ENCODE measurements around the gene MGLL.

The MGLL gene

GRCh38 chr3:127679534-127680145, 142.7 kb downstream of the MGLL start:
- no peak overlapping the region for H3K4me3 ChIP-seq (ENCODE audit: low read length)
- no peak for DNase-seq (ENCODE audit: low read depth)
- TF ChIP-seq, protein P1, sequence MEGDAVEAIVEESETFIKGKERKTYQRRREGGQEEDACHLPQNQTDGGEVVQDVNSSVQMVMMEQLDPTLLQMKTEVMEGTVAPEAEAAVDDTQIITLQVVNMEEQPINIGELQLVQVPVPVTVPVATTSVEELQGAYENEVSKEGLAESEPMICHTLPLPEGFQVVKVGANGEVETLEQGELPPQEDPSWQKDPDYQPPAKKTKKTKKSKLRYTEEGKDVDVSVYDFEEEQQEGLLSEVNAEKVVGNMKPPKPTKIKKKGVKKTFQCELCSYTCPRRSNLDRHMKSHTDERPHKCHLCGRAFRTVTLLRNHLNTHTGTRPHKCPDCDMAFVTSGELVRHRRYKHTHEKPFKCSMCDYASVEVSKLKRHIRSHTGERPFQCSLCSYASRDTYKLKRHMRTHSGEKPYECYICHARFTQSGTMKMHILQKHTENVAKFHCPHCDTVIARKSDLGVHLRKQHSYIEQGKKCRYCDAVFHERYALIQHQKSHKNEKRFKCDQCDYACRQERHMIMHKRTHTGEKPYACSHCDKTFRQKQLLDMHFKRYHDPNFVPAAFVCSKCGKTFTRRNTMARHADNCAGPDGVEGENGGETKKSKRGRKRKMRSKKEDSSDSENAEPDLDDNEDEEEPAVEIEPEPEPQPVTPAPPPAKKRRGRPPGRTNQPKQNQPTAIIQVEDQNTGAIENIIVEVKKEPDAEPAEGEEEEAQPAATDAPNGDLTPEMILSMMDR (conservative IDR thresholded peaks at IDR 0.05; ENCODE audit: low read length), result 0 out of 2 replicates have a peak, but pooled peaks have one; percentile 13

DNA sequence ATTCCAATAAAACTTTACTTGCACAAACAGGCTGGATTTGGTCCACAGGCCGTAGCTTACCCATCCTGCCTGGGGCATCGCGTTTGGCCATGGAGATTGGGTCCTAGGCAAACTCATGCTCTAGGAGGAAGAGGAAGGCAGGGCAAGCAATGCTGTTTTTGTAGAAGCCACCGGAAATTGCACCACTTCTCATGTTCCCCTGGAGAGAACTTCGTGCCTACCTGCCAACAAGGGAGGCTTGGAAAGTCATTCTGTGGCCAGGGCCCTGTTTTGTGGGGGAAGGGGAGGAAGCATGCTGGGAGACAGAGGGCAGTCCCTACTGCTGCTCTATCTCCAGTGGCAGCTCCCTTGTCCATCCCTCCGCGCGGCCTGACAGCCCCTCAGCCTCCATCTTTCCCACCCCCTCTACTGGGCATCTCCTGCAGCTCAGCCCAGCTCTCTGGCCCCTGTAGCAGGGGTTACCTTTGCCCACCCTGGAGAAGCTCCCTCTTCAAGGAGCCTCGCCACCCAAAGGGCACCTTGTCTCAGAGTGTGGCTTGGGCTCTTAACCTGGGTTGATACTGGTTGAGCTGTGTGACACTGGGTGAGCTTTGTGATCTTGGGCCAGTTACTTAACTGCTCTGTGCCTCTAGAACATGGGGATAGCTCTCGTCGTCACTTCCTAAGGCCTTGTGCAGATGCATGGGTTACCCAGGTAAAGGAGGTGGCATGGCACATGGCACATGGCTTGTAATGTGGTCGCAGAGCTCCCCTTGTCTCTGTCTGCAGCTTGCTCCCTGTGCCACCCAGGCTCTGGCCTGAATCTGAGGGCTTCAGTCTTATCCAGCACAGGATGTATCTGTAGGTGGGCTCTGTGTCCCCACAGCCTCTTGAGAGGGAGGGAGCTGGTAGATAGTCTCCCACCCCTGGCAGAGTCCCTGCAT, 143.4 kb downstream of the MGLL start:
- TF ChIP-seq, protein P1 (conservative IDR thresholded peaks at IDR 0.05; ENCODE audit: low read length), result no peak
- H3K4me3 ChIP-seq (ENCODE audit: low read length), result no peak overlapping the region
- DNase-seq (ENCODE audit: low read depth), result no peak

- DNase-seq (ENCODE audit: low read depth), result no peak
- TF ChIP-seq, protein P1 (conservative IDR thresholded peaks at IDR 0.05; ENCODE audit: low read length), result no peak
Observed at GRCh38 chr3:127678315-127678599, 144.1 kb downstream of the MGLL start.

DNA sequence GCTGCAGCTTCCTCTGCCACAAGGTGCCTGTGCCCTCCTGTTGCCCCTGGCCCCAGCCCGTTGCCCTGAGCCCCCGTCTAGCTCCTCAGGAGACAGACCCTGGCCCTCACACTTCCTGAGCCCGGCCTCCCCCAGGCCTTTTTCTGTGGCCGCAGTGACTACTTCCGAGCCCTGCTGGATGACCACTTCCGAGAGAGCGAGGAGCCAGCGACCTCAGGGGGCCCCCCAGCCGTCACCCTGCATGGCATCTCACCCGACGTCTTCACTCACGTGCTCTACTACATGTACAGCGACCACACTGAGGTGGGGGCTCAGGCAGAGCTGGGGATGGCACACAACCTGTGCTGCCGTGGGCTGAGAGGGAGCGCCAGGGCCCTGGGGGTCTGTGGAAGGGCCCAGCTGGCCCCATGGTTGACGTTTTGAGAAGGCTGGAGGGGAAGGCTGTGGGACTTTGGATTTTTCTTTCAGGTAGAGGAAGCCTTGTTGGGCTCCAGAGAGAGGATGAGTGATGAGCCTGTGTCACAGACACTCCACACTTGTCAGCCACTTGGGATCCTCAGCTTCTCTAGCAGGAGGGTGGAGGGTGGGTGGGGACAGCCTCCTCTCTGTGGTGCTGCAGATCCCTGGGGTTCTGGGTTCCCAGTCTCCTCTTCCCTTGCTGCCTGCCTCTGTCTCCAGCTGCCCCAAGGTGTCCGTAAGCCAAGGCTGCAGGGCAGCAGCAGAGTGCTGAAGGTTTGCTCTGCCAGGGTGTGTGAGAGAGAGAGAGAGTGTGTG, 144.6 kb downstream of the MGLL start:
- TF ChIP-seq, protein P1 (conservative IDR thresholded peaks at IDR 0.05; ENCODE audit: low read length), result no peak
- DNase-seq (ENCODE audit: low read depth), result no peak

More at GRCh38 chr3:127678315-127678599, 144.1 kb downstream of the MGLL start:
- no peak overlapping the region for H3K4me3 ChIP-seq (ENCODE audit: low read length)

GRCh38 chr3:127676921-127677351, 145.4 kb downstream of the MGLL start:
- no peak for DNase-seq (ENCODE audit: low read depth)
- no peak overlapping the region for H3K4me3 ChIP-seq (ENCODE audit: low read length)
- TF ChIP-seq, protein P1 (conservative IDR thresholded peaks at IDR 0.05; ENCODE audit: low read length), result no peak

More for the DNA sequence above, 144.6 kb downstream of the MGLL start:
- H3K4me3 ChIP-seq (ENCODE audit: low read length), result no peak overlapping the region

DNA sequence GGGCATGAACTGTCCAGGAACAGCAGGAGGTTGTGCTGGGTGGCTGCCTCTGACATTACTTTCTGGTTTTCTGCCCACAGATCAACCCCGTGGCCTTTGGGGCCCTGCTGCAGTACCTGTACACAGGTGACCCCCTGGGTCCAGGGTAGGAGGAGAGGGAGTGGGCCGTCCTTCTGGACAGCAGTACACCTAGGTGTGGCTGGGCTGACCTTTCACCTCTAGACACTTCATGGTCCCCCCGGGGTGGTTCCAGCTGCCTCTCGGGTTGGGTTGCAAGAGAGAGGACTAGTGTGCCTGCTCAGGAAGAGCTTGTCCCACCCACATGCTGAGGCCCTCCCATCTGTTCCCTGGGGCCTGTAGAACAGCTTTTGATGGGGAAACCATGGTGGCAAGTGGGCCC, 145.9 kb downstream of the MGLL start:
- no peak overlapping the region for H3K4me3 ChIP-seq (ENCODE audit: low read length)
- no peak for DNase-seq (ENCODE audit: low read depth)
- TF ChIP-seq, protein P1 (conservative IDR thresholded peaks at IDR 0.05; ENCODE audit: low read length), result no peak
